HG03469 (cell line): ENCODE results near the gene BABAM2.

Experiments used
- ATAC-seq: cut with Tn5 transposase; IDR thresholded peaks from one replicate; pipeline ENCODE4 v1.9.1; 2021; ENCODE audit warnings: mild to moderate bottlenecking, moderate library complexity, moderate number of reproducible peaks; ENCODE audit not compliant: unreplicated experiment

The BABAM2 gene

GRCh38 chr2:28182348-28182747, 291.8 kb downstream of the BABAM2 start:
- no peak for ATAC-seq

GRCh38 chr2:28185153-28185552, 294.6 kb downstream of the BABAM2 start:
- ATAC-seq = no peak

GRCh38 chr2:28185891-28186290, 295.4 kb downstream of the BABAM2 start:
- no peak for ATAC-seq

- ATAC-seq = no peak
Observed at GRCh38 chr2:28187186-28187585, 296.7 kb downstream of the BABAM2 start.

DNA sequence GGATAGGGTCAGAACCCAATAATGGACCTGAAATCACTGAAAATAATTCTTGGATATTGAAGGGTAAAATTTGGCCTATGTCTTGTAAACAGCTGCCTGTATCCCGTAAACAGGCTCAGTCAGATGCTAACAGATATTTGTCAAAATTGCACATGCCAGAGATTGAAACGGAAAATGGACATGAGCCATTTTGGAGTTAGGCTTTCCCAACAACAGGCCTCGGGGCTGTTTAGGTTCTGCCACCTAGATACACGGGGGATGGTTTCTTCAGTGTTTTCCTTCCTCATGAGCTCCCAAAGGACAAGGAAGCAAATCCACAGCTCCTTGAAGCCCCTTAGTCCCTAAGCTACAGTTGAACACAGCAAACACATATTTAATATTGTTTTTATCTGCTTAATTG, 297.9 kb downstream of the BABAM2 start:
- ATAC-seq = no peak

DNA sequence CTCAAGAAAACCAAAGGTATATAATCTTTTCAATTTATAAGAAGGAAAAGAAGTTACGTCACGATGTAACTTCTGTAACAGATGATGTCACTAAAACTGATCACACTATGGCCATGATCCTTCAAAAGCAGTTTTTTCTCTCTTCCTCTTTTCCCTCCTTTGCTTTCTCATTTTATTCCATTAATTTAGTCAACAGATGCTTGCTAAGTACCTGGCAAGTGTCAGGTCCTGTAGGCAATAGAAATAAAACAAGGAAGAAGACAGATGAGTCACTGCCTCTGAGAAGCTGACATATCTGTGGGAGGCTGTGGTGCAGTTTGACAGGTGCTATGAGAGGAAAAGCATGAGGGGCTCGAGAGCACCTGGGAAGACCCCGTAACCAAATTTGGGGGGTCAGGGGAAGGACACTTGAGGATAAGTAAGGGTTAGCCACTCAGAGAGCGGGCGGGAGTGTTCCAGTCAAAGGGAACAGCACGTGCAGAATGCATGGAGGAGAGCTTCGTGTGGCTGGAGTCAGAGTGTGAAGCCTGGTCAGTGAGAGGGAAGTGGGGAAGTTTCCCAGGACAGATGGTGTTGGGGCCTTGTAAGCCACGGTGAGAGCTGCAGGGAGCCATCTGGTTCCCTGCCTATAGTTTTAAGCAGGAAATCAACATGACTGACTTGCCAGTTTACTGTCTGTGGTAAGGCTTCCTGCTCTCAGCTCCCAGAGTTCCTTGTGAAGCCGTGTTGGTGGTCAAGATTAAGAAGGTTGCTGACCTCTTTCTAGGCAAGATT, 303.3 kb downstream of the BABAM2 start:
- ATAC-seq = no peak

GRCh38 chr2:28199995-28200679, 309.6 kb downstream of the BABAM2 start:
- no peak for ATAC-seq

DNA sequence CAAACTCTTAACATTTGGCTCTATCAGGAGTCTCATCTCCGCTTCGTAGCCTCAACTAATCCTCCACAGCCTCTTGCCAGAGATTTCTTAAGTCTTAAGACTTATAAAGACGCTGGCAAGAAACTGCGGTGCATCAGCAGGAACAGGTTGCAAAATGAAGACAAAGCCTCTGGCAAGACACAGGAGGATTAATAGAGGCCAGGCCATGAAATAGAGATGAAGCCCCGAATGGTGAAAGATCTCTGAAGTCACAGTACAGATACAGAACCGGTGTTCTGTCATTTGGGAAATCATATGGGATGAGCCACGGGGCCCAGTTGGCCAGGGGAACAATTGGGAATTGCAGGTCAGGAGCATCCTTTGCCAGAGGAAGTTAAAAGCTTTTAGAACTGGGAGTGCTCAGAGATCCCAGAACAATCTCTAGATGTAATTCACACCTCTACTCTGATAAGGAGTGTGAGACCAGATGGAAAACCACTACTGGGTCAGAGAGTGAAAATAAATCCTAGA, 311.2 kb downstream of the BABAM2 start:
- ATAC-seq = no peak

DNA sequence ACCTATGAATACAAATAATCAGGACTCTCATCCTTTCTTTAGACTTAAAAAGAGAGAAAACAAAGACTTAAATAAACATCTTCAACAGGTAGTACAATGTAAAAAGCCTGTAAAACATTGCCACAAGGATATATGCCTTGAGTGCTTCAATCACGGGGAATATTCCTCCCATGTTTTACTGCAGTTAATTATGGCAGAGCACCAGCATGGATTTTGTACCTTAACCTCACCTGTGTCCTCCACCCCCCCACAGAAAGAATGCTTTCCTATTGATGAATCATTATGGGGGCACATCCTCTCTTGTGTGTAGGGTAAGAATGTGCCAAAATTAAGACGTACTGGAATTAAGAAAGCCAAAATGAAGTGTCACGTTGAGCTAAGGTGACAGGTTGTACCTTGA, 312.2 kb downstream of the BABAM2 start:
- ATAC-seq = no peak

DNA sequence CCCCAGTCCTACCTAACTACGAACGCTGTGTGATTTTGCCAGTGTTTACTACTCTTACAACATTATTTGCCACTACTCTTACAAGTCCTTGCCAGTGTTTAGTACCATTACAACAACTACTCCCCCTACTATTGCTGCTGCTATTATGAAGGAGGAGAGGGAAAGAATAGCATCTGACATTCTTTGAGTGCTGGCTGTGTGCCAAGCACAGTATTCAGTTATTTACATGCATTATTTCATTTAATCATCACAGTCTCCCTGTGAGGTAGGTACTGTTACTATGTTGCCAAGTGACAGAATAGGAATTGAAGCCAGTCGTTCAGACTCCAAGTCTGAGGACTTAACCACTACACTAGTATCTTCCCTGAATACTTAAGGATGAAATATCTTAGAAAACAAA, 316.2 kb downstream of the BABAM2 start:
- ATAC-seq = no peak

GRCh38 chr2:28209261-28209691, 318.7 kb downstream of the BABAM2 start:
- ATAC-seq = no peak

- no peak for ATAC-seq
Observed at GRCh38 chr2:28209864-28210263, 319.3 kb downstream of the BABAM2 start.

DNA sequence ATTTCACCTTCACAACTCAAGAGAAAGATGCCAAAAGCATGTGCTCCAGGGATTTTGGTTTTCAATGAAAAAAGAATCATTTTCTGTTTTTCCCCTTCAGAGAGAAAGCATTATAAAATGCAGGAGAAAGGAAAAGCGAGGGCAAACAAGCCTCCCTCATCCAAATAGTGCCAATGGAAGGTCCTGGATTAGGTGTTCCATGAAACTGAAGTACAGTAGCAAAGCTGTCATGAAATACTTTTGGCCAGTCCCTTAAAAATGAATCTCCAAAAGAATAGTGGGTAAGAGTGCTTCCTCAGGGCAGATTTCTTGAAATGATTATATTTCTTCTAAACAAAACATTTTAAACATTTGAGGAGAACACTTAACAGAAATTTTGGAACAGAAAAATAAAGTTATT, 320.0 kb downstream of the BABAM2 start:
- no peak for ATAC-seq

DNA sequence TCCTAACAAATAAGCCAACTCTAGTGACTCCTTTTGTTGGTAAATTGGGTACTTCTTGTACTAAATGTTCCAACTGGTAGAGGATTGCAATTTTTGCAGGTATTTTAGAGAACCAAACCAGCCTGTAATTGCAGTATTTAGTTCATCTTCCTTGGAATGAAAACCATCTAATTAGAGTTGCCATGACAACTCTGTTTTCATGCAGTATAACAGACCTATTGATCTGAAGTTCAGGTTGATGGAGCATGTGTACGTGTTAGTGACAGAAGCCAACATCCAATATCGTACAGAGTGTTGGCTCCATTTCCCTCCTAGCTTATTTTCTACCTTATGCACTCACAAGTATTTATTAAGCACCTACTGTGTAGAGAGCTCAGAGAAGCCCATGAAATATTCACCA, 325.8 kb downstream of the BABAM2 start:
- no peak for ATAC-seq

- no peak for ATAC-seq
Observed at GRCh38 chr2:28217042-28217740, 326.7 kb downstream of the BABAM2 start.

DNA sequence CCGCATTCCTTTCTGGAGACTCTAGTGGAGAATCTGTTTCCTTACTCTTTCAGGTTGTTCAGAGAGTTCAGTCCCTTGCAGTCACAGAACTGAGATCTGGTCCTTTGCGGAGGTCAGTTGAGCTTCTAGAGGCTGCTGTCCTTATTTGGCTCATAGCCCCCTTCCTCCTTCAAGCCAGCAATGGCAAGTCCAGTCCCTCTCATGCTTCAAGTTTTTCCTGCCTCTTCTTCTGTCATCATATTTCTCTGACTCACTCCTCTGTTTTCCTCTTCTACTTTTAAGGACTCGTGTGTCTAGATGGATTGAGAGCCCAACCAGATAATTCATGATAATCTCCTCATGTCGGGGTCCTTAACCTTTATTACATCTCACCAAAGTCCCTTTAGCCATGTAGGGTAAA, 328.6 kb downstream of the BABAM2 start:
- ATAC-seq = no peak

- no peak for ATAC-seq
Observed at GRCh38 chr2:28219758-28220368, 329.3 kb downstream of the BABAM2 start.

- no peak for ATAC-seq
Observed at GRCh38 chr2:28224648-28225472, 334.3 kb downstream of the BABAM2 start.

GRCh38 chr2:28225473-28226080, 335.0 kb downstream of the BABAM2 start:
- no peak for ATAC-seq

GRCh38 chr2:28226558-28226957, 336.0 kb downstream of the BABAM2 start:
- no peak for ATAC-seq
